EH (cell line): Measurements from ENCODE around the gene TTC34.

Source experiments
- DNase-seq: peaks from one replicate; pipeline ENCODE4 v3.0.0-alpha.2; 2015; ENCODE audit warnings: low read depth

Gene TTC34

DNA sequence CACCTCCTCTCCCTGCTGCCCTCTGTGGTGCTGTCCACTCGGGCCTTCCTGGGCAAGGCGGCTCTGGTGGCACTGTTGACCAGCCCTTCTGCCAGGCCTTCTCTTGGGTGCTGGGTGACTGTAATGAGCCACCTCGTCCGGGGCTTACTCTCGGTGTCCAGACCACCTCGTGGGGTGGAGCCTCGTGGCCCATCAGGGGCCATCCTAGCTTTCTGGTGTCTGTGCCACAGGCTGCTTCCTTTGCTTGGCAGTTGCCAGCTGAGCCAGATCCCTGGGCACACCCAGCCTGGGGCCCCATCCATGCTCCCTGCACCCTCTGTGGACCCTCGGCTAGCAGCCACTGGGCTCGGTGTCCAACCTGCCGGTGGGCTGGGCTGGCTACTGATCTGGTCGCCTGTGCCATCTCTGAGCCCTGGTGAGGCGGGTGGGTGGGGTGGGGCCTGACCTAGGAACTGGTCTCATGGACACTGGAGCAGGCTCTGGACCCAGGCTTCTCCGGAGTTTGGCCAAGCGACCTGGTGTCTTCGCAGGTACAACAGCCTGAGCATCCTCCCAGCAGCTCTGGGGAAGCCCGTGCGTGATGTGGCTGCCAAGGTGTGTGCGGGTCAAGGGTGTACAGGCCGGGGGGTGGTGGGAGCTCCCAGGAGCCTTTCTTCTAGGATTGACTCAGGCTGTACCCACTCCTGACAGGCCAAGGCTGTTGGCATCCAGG lies 213.5 kb downstream of the TTC34 start:
- no peak for DNase-seq

DNA sequence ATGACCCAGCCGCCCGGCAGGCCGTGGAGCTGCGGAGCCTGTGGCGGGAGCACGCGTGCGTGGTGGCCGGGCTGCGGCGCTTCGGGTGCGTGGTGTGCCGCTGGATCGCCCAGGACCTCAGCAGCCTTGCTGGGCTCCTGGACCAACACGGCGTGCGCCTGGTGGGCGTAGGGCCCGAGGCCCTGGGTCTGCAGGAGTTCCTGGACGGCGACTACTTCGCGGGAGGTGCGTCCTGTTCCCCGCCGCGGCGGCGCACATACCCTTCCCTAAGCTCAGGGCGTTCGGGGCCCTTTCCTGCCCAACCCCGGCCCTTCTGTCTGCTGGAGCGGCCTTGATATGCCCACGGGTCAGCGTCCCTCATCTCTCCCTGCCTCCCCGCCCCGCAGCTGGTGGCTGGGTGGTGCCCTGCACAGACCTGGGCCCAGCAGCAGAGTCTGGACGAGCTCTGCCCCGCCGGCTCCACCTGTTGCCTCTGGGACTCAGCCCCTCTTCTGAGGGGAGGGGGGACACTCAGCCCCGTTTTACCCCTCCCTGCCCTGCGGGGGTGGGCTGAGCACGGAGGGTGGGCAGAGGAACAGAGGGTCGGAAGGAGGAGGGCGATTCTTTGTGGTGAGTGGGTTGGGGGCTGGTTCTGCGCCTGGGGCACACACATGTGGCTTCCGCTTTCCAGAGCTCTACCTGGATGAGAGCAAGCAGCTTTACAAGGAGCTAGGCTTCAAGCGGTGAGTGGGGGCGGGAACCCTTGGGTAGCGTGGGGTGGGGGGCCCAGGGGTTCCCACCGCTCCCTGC lies 214.2 kb downstream of the TTC34 start:
- peak; percentile 34 for DNase-seq

DNA sequence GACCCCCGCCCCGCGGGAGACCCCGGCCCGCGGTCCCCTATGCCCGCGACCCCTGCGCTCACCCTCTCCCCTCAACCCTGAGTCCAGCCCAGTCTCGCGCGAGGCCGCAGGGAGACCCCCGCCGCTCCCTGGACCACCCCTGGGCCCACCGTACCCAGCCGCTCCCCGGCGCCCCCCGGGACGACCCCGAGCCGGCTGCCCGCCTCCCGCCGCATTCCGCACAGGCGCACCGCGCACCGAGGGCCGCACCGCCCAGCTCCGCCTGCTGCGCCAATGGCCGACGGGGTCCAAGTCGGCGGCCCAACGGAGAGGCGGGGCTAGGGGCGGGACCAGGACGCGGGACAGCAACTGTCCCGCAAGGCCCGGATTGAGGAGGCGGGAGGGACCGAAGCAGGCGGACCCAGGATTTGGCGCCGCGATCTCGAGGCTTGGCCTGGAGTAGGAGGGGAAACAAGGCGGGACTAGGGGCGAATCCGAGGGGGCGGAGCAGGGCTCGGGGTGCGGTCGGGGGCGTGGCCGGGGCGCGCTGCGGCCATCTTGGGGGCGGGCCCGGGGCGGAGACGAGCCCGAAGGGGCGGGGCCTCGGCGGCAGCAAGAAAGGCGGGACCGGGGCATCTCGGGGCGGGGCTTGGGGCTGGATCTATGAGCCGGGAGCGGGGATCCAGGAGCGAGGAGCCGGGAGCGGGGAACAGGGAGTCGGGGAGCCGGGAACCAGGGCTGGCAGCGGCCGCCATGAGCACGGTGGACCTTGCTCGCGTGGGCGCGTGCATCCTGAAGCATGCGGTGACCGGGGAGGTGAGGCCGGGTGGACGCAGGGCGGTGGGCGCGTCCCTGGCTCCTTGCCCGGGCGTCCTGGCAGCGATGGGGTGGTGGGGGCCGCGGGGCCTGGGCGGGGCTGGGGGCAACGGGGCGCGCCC lies 215.1 kb downstream of the TTC34 start, which contains the start of gene PRXL2B:
PRXL2B (plus strand) TSS at position 624 of the 917 bp plus-strand sequence; CDS start at position 733, 109 bp downstream.
- DNase-seq, result peak; percentile 99
